Activated T-cell treated with anti-CD3 and anti-CD28 coated beads, Interleukin-2, amount 50 U/mL, for 24 hours (primary cell): Measurements from ENCODE around the gene ZNF529.
A peak's percentile ranks its signal among the peaks of the same experiment; 100 is the strongest.
"Not testable (repeated sequence)": the region's sequence is repeated elsewhere in the genome, so short reads cannot be mapped to it uniquely, and the experiment has no call there.

Experiments
- DNase-seq: peaks from one replicate; pipeline ENCODE4 v3.0.0-alpha.2; 2020
- H3K27ac Mint-ChIP-seq: 2 replicates; pipeline ENCODE4 v1.8.0; 2020; ENCODE audit warnings: mild to moderate bottlenecking, mixed read lengths
- H3K27me3 Mint-ChIP-seq: 2 replicates; pipeline ENCODE4 v1.8.0; 2020; ENCODE audit warnings: mixed read lengths
- H3K36me3 Mint-ChIP-seq: 2 replicates; pipeline ENCODE4 v1.8.0; 2020; ENCODE audit warnings: low read depth, mixed read lengths
- H3K4me1 Mint-ChIP-seq: 2 replicates; pipeline ENCODE4 v1.8.0; 2020; ENCODE audit warnings: low read depth, mixed read lengths
- H3K4me3 Mint-ChIP-seq: 2 replicates; pipeline ENCODE4 v1.8.0; 2020; ENCODE audit warnings: mild to moderate bottlenecking, moderate library complexity, mixed read lengths
- H3K9me3 Mint-ChIP-seq: 2 replicates; pipeline ENCODE4 v1.8.0; 2020; ENCODE audit warnings: mixed read lengths

Gene ZNF529

DNA sequence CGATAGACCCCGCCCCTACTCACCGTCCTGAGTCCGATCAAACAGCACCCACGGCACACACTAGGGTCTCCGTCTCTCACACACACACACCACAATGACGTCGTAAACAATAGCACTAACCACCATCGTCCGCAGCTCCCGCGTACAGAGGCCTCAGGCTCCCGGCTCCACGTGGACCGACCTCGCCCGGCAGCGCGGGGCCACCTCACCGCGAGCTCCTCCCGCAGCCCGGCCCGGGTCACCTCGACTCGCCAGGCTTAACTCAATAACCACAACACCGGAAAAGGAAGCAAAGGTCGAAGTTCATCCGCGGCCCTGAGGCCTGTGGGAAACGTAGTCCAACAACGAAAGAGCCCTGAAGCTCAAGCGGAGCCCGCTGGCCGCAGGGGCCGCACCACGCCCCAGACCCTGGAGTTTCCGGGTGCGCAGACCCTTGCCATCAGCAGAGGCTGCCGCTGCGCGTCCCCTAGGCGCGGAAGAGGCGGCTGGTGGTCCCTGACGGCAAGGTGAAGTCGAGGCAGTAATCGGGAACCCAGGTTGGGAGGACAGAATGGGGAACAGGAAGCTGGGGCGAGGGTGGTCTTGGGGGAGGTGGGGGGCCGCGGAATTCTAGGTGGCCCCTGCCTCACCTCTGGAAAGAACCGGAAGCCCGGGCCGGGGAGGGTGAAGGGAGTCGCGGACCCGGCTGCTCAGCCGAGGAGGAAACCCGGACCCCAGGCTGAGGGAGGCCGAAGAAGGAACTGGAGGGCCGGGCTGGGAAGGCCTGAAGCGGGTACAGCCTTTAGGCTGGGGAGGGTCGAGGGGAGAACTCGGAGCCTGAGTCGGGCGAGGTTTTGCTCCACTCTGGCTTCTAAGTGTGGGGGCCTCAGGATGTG is at the start of gene ZNF529:
TSS of gene ZNF529 (minus strand) at position 273 of the 875 bp plus-strand sequence. CDS start 946 bp downstream, outside the sequence.
- Mint-ChIP-seq H3K4me1 (peaks cover 38% of the 10 kb centered on the region), H3K27me3 (no peaks in the 10 kb centered on the region), H3K9me3 (peaks cover 44% of the 10 kb centered on the region), H3K27ac (peak within 1 kb of the TSS; percentile 94), H3K4me3 (peak within 1 kb of the TSS; percentile 96), H3K36me3 (peaks cover 92% of the 10 kb centered on the region)
- peak; percentile 89 for DNase-seq

DNA sequence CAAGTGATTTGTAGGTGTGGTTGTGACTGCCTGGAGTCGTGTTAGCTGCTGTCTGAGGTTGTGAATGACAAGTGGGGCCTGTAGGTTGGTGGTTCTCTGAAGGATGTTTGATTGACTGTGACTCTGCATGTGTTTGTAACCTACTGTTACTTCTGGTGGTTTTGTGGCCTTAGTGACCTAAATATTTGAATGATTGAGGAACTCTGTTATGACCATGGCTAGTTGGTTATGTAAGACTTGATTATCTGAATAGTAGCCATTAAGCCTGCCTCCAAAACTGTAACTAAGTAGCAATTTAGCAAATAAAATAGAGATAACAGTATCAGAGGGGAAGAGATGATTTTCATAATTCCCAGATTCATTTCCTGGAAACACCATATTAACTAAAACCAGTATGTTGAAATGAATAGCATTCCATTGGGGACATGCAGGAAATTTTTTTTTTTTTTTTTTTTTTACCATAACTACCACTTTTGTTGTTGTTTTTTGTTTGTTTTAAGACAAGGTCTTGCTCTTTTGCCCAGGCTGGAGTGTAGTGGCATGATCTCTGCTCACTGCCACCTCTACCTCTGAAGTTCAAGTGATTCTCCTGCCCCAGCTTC is 32.9 kb upstream of the ZNF529 start:
- Mint-ChIP-seq H3K4me1 (peaks cover 27% of the 10 kb centered on the region), H3K27me3 (no peaks in the 10 kb centered on the region), H3K36me3 (peaks cover 77% of the 10 kb centered on the region), H3K9me3 (peaks cover 32% of the 10 kb centered on the region), H3K27ac (peak overlapping the region; percentile 97), H3K4me3 (peak overlapping the region; percentile 95)
- no peak for DNase-seq

DNA sequence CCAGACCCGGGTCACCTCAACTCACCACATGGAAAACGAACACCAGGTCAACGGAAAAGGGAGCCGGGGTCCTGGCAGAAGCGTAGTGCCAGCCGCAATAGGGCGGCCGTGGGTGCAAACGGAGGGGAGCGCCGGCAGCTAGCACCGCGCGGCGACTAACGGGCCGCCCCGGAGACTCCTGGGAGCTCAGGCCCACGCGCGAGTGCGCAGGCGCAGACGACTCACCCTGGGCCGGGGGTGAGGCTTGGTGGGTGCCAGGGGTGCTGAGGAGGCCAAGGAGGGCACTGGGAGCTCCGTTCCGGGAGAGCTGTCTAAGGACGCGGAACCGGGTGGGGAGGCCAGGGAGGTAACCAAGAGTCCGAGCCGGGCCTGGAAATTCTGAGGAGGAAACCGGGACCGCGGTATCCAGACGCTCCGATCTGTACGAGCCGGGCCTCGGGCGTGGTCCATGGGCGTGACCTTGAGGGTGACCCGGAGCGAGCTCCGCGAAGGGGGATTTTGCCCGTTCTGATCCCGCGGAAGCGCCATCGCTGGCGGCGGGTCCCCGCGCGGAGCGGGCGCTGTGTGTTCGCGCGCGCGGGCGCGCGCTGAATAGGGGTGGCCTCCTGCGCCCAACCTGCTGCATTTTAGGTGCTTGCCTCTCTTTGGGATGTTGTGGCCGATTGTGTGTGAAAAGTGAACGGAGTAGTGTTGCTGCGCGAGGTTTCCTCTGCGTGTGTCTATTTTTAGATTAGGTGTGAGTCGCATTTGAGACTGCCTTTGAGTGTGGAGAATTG is 32.2 kb upstream of the ZNF529 start, which contains the start of gene ZNF382:
TSS of gene ZNF382 (plus strand) at position 213 of the 776 bp plus-strand sequence. CDS start 4,602 bp downstream, outside the sequence.
- peak; percentile 93 for DNase-seq
- Mint-ChIP-seq H3K36me3 (peaks cover 75% of the 10 kb centered on the region), H3K4me1 (peaks cover 27% of the 10 kb centered on the region), H3K27ac (peak within 1 kb of the TSS; percentile 97), H3K27me3 (no peaks in the 10 kb centered on the region), H3K4me3 (peak within 1 kb of the TSS; percentile 95), H3K9me3 (peaks cover 32% of the 10 kb centered on the region)

DNA sequence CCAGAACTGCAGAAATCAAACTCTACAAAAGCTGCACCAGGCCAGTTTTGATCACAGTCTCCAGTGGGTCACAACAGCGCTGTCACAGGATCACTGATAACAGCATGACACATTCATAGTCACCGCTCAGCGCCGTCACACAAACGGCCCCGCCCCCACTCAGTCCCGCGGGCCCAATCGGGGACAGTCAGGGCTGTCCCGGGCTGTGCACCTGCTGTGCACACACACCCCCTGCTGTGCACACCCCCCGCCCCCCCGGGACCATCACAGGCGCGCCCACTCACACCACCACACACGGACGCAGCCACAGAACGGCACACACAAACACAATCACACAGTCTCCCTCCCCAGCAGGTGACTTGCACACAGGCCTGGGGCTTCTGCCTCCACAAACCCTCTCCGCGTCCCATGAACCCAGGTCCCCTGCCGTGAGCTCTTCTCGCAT is 31.6 kb upstream of the ZNF529 start:
- Mint-ChIP-seq H3K36me3 (peaks cover 73% of the 10 kb centered on the region), H3K4me1 (peaks cover 27% of the 10 kb centered on the region), H3K9me3 (peaks cover 32% of the 10 kb centered on the region), H3K4me3 (peak overlapping the region; percentile 95), H3K27me3 (no peaks in the 10 kb centered on the region), H3K27ac (peak overlapping the region; percentile 97)
- peak; percentile 90 for DNase-seq

DNA sequence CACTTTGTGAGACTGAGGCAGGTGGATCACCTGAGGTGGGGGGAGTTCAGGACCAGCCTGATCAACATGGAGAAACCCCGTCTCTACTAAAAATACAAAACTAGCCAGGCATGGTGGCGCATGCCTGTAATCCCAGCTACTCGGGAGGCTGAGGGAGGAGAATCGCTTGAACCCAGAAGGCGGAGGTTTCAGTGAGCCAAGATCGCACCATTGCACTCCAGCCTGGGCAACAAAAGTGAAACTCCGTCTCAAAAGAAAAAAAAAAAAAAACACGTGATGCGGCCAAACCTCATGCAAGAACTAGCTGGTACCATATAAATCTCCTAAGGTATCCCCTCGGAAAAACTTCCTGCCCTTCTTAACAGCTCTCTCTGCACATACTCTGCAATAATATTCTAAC is 29.6 kb upstream of the ZNF529 start:
- not testable (repeated sequence) for DNase-seq, H3K4me3 Mint-ChIP-seq, H3K27me3 Mint-ChIP-seq, H3K27ac Mint-ChIP-seq
- peaks cover 27% of the 10 kb centered on the region for H3K4me1 Mint-ChIP-seq
- H3K9me3 Mint-ChIP-seq, result peaks cover 27% of the 10 kb centered on the region
- peaks cover 70% of the 10 kb centered on the region for H3K36me3 Mint-ChIP-seq

DNA sequence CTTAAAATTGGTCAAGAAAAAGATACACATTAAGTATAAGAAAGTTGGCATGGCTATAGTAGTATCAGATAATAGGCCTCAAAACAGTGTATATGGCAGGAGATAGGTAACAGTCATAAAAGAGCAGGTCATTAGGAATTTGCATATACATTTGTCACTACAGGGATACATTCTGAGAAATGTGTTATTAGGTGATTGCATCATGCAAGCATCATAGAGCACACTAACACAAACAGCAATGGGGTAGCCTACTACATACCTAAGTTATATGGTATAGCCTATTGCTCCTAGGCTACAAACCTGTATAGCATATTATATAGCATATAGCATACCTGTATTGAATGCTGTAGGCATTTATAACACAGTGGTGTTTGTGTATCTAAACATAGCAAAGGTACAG is 6.2 kb upstream of the ZNF529 start:
- no peak for DNase-seq
- Mint-ChIP-seq H3K9me3 (peaks cover 41% of the 10 kb centered on the region), H3K27ac (no peak overlapping the region), H3K4me3 (no peak overlapping the region), H3K36me3 (peaks cover 94% of the 10 kb centered on the region), H3K27me3 (no peaks in the 10 kb centered on the region), H3K4me1 (peaks cover 8% of the 10 kb centered on the region)

DNA sequence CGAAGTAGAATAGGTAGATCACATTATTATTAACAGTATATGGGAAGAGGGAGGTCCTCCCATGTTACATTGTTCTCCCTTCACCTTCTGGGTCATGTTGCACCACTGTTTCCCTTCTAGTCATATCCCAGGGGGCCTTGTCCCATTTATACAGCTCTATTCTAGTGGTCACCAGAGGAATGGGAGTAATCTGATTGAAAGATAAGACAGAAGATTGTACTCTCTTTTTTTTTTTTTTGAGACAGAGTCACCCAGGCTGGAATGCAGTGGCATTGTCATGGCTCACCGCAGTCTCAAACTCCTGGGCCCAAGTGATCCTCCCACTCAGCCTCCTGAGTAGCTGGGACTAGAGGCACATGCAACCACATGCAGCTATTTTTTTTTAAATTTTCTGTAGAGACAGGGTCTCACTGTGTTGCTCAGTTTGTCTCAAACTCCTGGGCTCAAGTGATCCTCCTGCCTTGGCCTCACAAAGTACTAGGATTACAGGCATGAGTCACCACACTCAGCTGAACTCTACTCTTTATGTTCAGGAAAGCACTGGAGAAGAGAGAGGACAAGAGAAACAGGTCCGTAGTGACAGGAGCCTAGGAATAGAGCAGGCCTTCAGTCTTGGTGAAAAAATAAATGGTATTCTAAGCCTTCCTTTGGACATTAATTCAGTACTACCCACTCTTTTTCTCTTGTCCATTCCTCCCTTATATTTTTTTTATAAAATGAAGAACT is 4.3 kb upstream of the ZNF529 start:
- Mint-ChIP-seq H3K27ac (no peak overlapping the region), H3K9me3 (peaks cover 43% of the 10 kb centered on the region), H3K36me3 (peaks cover 94% of the 10 kb centered on the region), H3K4me1 (peaks cover 22% of the 10 kb centered on the region), H3K4me3 (no peak overlapping the region), H3K27me3 (no peaks in the 10 kb centered on the region)
- no peak for DNase-seq

DNA sequence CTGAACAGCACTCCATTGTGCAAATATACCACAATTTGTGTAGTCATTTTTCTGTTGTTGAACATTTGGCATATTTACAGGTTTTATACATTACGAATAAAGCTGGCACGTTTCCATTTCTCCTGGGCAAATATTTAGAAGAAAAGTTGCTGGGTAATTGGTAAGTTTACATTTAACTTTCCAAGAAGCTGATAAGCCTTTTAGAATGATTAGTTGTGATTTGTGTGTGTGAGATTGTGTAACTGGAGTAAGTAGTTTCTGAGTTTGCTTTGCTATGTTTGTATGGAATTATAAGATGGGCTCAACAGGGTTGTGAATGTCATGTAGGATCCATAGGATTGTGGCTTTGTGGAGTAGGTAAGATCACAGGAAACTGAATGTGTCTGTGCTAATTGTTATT is 1.6 kb upstream of the ZNF529 start:
- peak overlapping the region; percentile 94 for H3K27ac Mint-ChIP-seq
- H3K27me3 Mint-ChIP-seq, result no peaks in the 10 kb centered on the region
- no peak for DNase-seq
- peak overlapping the region; percentile 96 for H3K4me3 Mint-ChIP-seq
- peaks cover 32% of the 10 kb centered on the region for H3K4me1 Mint-ChIP-seq
- H3K36me3 Mint-ChIP-seq, result peaks cover 92% of the 10 kb centered on the region
- H3K9me3 Mint-ChIP-seq, result peaks cover 39% of the 10 kb centered on the region

DNA sequence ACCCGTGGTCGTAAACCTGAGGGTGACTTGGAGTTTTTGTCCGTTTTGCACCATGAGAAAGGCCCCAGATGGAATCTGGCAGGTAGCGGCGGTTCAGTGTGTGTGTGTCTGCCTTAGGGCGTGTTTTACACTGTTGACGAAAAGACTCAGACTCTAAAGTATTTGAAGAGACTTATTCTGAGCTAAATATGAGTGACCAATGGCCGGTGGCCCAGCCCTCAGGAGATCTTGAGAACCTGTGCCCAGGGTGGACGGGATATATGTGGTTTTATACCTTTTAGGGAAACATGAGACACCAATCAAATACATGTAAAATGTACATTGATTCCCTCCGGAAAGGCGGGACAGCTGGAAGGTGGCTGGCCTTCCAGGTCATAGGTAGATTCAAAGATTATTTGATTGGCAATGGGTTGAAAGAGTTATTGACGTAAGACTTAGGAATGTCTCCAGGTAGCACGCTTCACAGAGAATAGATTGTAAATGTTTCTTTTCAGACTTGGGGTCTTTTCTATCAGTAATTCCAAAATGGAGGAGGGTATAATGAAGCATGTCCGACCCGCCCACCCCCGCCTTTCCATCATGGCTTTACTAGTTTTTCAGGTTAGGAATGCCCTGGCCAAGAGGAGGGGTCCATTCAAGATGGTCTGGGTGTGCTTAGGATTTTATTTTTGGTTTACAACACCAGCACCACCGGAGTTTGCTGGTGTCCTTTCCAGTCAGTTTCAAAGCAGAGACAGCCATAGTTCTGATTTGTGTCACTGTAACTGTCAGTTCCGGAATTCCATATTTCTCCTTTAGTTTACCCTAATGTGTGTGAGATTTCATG is 1.0 kb upstream of the ZNF529 start:
- DNase-seq, result no peak
- H3K27ac Mint-ChIP-seq, result peak overlapping the region; percentile 94
- H3K4me1 Mint-ChIP-seq, result peaks cover 34% of the 10 kb centered on the region
- peak overlapping the region; percentile 96 for H3K4me3 Mint-ChIP-seq
- H3K9me3 Mint-ChIP-seq, result peaks cover 39% of the 10 kb centered on the region
- H3K36me3 Mint-ChIP-seq, result peaks cover 92% of the 10 kb centered on the region
- H3K27me3 Mint-ChIP-seq, result no peaks in the 10 kb centered on the region

DNA sequence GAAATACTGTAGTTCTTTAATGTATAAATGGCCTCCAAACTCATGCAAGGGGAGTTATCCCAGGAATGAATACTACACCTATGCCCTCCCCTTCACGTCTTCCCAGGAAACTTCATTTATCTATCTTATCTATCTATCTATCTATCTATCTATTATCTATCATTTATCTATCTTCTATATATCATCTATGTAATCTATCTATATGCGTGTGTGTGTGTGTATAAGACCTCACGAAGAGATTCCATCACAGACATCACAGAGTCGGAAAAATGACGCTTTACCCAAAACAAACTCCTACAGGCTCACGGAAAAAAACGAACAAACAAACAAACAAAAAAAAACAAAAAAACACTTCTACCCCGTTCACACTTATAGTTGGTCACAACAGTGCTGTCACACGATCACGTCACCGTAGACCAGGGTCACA is 486 bp downstream of the ZNF529 start:
- H3K27me3 Mint-ChIP-seq, result no peaks in the 10 kb centered on the region
- H3K36me3 Mint-ChIP-seq, result peaks cover 93% of the 10 kb centered on the region
- H3K27ac Mint-ChIP-seq, result peak overlapping the region; percentile 94
- H3K4me3 Mint-ChIP-seq, result peak overlapping the region; percentile 96
- DNase-seq, result no peak
- peaks cover 42% of the 10 kb centered on the region for H3K4me1 Mint-ChIP-seq
- peaks cover 50% of the 10 kb centered on the region for H3K9me3 Mint-ChIP-seq

DNA sequence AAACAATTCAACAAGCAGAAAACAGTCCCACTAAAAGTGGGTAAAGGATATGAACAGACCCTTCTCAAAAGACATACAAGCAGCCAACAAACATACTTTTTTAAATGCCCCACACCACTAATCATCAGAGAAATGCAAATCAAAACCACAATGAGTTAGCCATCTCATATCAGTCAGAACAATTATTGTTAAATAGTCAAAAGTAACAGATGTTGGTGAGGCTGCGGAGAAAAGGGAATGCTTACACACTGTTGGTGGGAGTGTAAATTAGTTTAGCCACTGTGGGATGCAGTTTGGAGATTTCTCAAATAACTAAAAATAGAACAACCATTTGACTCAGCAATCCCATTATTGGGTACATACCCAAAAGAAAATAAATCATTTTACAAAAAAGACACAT is 8.7 kb downstream of the ZNF529 start:
- H3K27ac Mint-ChIP-seq, result no peak overlapping the region
- H3K9me3 Mint-ChIP-seq, result peaks cover 58% of the 10 kb centered on the region
- no peak for DNase-seq
- H3K4me1 Mint-ChIP-seq, result peaks cover 30% of the 10 kb centered on the region
- no peak overlapping the region for H3K4me3 Mint-ChIP-seq
- H3K27me3 Mint-ChIP-seq, result no peaks in the 10 kb centered on the region
- peaks cover 99% of the 10 kb centered on the region for H3K36me3 Mint-ChIP-seq

DNA sequence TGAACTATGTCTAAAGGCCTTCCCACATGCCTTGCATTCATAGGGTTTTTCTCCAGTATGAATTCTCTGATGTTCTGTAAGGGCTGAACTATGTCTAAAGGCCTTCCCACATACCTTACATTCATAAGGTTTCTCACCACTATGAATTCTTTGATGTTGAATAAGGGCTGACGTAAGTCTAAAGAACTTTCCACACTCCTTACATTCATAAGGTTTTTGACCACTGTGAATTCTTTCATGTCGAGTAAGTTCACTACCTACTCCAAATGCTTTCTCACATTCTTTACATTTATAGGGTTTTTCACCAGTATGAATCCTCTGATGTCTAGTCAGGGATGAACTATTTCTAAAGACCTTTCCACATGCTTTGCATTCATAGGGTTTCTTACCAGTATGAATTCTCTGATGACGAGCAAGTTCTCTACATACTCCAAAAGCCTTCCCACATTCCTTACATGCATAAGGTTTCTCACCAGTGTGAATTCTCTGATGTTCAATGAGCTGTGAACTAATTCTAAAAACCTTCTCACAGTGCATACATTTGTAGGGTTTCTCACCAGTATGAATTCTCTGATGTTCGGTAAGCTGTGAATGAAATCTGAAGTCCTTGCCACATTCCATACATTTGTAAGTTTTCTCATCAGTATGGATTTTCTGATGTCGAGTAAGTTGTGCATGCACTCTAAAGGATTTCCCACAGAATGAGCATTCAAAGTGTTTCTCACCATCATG is 25.9 kb downstream of the ZNF529 start:
- Mint-ChIP-seq H3K27ac (no peak overlapping the region), H3K9me3 (peaks cover 69% of the 10 kb centered on the region), H3K27me3 (no peaks in the 10 kb centered on the region), H3K4me3 (no peak overlapping the region), H3K4me1 (no peaks in the 10 kb centered on the region), H3K36me3 (peaks cover 98% of the 10 kb centered on the region)
- DNase-seq, result no peak
